Activated CD8-positive, alpha-beta memory T cell treated with anti-CD3 and anti-CD28 coated beads for 48 hours (primary cell): Measurements from ENCODE around the gene HOXB3.
A peak's percentile ranks its signal among the peaks of the same experiment; 100 is the strongest.

Source experiments
- DNase-seq, 3 experiments: peaks; one replicate each; pipeline ENCODE4 v3.0.0-alpha.2; 2020; ENCODE audit warnings: low read depth in 2 of 3, low spot score in 2 of 3

The HOXB3 gene

DNA sequence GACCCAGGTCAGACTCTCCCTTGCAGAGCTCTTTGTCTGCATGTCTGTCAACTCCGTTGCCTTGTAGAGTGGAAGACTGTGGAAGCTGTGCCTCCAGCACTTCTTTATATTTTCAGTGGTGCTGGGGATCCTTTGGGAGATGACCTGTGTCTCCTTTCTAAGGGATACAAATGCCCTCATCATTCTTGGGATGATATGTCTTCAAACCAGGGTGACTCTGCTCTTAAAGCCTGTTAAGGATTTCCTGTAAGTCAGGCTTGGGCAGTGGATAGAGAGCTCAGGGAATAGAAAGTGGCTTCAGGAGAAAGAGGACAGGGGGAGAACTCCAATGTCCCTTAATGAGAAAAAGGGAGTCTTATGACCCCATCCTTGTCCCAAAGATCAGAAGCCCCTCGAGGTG, 1.5 kb downstream of the HOXB3 start:
- DNase-seq, result no peak

DNA sequence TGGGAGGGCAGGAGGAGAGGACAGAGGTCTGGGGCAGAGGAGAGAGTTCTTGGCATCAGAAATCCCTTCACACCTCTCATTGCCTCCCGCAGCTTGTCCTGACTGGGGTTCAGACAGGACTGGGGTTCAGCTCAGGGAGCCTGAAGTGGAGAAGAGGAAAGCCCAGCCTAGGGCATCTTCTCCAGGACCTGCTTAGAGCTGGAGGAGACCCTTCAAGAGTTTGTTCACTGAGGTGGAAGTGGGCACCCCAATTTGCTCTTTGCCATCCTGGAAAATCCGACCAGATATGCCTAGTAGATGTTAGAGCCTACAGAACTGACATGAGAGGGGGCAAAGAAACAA, 2.0 kb downstream of the HOXB3 start:
- no peak for DNase-seq

DNA sequence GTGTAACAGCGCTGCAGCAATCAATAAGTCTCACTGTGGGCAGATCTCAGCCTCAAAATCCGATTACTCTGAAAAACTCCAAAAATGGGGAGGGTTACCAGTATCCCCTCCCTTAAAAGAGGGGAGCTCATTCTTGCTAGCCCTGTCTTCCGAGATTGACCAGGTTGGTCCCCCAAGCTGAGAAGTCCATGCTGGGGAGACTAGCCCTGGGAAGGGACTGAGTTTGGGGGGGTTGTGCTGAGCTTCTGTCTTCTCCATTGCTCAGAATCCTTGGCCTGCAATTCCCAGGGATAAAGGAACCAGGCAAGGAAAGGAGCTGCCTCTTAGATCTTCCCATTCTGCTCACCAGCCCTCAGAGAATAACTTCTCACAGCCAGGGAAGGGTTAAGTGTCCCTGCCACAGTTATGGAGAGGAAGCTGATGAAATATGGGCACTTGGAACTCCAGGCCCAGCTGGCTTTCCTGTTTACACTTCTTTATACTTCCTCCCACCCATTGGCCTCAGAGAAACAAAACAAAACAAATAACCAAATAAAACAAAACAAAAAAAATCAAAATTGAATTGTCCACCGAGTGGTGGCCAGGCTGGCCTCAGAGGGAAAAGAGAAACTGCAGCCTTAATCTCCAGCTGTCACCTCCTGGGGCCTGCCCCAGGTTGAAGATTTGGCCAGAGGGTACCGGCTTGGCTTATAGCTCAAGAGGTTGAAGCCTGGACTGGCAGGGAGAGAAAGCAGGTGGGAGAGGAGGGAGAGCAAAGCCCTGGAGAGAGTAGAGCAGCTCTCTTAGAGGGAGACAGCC, 2.6 kb downstream of the HOXB3 start:
- no peak for DNase-seq

DNA sequence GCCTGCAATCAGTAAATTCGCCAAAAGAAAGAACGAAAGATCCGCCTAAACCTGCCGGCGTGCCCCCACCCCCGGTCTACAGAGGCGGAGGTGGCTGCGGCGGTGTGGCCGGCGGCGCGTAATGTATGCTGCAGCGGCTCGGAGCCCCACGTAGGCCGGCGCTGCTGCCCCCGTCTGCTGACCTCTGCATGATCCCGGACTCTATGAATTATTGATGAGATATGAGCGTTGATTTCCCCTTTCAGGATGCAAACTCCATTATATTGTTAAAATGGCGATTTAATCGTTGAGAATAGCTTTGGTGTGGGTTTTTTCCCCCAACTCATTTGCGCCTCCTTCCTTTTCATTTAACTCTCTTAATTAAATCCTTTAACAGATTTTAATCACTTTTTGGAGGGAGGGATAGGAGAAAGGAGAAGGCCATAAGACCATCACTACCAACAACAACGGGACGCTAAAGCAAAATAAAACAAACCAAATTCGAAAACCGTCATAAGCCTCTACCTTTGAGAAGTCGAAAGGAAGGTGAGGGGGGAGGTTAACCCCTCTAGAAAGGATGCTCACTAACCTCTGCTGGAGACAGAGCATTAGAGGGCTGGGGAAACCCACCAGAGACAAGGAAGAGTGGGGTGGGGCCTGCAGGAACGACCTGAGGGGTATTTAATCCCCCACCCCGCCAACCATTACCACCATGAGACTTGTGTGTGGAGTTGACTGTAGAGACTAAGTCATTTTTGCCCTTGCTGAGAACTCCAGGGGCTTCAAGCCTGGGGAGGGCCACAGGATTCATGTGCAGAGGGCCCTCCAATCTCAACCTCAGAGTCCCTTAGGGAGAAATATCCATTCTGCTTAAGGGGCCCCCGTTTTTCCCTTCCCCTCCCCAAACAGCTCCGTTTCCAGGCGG, 3.4 kb downstream of the HOXB3 start:
- no peak for DNase-seq

DNA sequence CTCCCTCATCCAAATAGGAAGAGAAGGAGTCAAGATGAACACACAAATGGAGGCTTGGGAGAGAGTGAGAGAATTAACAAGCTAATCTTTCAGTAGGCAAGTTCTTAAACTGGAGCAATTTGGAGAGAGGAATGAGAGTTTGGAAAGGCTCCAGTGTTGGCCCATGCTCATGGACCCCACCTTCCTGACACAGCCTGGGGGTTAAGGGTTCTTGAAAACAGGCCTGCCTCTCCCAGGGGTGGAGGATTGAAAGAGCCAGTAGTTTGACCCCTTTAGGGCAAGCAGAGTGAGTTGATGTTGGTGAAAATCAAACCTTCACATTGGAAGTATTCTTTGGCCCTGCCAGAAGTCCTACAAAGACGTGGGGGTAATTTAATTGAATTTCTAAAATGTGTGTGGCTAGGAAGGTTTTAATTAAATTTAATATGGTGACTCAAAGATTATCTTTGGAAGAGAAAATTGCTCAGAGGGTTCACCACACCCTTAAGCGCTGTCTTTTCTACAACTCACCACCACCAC, 5.8 kb downstream of the HOXB3 start:
- DNase-seq, result no peak

DNA sequence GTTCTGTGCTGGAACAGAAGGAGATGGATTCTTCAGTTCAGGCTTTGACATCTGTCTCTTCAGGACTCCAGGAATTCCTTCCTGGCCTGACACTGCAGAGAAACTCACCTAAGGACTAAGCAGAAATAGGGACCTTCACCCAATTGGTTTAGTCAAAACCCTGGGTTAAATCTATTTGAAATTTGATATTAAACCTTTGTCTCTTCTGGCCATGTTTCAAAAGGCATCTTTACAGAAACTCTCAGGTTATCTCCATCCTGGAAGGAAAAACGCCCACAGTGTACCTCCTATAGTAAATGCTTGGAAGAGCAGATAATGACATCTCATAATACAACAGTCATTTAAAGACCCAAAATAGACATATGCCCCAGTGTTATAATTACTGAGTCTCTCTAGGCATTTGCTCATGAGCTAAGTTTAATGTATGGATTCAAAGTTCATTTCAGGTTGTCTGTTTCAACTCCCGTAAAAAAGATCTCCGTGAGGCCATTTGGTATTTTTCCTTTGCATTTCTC, 6.3 kb downstream of the HOXB3 start:
- DNase-seq, result no peak

DNA sequence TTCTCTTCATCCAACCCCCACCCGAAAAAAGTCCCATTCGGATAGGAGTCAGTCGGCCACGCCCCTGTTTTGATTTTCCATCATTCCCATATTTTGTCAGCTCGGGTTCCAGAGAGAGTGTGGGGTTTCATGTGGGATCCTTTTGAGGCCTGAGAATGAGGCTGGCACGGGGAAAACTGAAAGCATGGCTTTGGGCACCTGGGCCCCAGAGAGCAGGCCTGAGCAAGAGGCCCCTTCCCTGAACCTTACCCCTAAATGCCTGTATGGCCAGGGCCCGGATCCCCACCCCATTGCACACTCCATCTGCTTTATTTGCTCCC, 7.3 kb downstream of the HOXB3 start:
- no peak for DNase-seq

DNA sequence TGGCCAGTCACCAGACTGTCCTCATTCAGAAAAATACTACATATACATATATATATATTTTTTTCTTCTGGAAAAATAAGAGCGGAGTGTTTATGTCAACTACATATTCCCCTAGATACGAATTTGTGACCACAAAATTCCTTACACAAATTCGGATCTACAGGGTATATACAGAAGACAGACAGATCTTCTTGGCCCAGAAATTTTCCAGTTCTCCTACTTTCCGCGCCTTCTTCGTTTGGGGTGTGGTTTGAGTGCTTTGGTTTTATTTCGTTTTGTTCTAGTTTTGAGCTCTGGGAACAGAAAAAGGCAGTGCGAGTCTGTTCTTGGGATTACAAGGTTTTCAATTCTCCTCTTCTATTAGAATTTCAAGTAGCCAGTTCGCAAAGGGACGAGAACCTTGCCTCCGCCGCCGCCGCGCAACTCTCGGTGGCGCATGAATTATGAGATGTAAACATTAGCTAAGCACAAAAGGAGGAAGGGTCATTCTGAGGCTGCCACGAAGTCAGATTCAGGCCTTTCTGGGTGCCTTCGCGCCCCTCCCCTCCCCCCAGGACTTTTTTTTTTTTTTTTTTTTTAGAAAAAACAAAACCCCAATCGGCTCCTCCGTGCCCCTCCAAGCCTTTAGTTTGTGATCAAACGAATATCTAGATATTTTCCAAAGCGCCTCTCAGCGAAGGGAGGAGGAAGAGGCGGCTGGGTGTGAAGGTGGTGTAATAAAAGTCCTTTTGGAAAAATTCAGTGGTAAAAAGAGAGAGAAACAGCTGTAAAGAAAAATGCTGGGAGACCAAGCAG, 10.1 kb downstream of the HOXB3 start:
- DNase-seq, result no peak

DNA sequence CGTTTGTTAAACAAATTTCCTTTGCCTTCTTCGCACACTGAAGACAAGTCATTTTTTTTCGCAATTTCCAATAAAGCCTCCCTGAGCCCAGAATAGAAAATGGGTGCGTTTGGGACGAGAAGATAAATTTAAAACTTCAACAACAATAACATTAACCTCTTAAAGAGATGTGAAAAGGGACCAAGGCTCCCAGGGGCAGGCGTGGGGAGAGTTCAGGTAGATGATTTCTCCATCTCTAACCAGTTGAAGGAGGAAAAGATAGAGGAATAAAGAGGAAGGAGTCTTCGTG, 10.6 kb downstream of the HOXB3 start:
- no peak for DNase-seq

DNA sequence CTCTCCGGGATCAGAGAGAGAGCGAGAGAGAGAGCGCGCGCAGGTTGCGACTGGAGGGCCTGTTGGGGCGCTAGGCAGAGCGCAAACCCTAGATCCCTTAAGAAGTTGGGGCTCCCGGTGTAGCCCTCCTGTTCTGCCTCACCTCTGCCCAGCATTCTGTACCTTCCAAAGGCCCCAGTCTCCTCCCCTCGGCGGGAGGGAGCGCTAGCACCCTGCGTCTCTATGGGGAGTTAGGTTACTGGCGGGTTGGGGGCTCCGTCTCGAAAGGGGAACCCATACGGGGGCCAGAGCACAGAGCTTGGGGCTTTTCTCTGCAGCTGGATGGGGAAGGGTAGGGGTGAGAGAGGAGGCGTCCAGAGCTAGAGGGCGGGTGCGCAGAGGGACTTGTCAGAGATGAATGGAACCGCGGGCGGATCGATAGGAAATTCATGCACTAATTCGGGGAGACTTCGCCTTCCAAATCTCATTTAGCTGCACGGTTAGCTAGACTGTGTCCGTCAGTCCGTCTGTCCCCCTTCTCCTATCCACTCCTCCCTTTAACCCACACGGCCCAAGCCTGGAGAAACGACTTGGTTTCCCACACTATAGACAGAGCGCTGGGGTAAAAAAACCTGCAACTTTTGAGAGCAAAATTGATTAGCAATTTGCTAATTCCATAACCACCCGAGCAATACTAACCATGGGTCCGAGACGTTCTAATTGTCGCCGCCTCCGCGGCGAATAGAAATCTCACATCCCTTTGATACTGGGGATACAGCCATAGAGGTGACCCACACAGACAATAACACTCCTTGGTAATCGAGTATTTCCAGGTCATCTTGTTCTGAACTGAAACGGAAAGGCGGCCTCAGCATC, 11.2 kb downstream of the HOXB3 start:
- DNase-seq, result no peak

DNA sequence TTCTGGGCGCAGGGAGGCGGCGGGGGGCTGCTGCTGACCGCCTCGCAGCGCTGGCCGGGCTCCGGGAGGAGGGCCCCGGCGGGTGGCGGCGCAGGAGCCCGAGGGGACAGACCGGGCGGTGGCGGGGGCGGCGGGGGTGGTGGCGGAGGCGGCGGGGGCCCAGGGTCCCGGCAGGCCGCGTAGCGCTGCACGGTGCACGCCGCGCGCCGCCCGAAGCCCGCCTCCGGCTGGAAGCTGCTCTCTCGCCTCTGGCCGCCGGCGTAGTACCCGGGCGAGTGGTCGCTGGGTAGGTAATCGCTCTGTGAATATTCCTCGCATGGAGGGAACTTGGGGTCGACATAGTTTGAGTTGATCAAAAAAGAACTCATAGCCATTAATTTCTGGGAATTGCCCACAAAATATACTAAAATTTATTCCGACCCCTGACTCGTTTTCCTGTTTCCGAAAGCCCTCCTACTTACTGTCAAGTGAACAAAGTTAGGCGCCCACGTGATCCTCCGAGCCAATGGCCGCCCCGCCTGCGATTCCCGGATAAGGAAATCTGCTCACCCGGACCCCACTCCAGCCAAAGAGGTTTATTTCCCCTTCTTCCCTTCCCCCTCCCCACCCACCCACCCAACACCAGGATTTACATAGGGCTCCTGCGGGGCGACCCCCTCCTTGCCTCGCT, 12.0 kb downstream of the HOXB3 start, which contains the start of gene HOXB4:
Gene HOXB4 (minus strand): TSS at position 405 of the 670 bp plus-strand sequence. CDS start 31 bp downstream, at position 374.
- peak in 2 of 3 experiments; percentile 25 to 34 for DNase-seq

DNA sequence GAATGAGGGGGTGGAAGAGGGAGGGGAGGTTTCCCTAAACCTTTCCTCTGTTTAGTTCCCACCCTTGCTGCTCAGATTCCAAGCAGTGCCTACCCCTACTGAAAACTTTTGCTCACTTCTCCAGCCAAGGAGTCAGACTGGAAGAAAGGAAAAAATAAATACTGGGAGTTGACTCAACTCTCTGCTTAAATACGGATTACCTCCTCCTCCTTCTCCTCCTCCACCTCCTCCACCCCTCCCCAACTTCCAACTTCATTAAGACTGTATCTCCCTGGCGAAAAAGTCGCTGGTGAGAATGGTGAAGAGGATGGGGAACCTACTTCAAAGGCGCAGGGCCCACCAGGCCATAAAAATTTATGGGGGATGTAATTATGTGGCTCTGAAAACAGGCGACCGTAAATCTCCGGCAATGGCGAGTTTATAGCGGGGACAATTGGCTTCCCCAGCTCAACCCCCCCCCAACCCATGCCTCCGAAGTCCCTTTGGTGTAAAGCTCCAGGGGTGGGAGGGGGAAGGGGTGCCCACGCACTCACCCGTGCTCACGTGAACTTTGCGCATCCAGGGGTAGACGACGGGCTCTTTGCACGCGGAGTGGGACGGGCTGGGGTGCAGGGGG, 12.6 kb downstream of the HOXB3 start:
- no peak for DNase-seq

DNA sequence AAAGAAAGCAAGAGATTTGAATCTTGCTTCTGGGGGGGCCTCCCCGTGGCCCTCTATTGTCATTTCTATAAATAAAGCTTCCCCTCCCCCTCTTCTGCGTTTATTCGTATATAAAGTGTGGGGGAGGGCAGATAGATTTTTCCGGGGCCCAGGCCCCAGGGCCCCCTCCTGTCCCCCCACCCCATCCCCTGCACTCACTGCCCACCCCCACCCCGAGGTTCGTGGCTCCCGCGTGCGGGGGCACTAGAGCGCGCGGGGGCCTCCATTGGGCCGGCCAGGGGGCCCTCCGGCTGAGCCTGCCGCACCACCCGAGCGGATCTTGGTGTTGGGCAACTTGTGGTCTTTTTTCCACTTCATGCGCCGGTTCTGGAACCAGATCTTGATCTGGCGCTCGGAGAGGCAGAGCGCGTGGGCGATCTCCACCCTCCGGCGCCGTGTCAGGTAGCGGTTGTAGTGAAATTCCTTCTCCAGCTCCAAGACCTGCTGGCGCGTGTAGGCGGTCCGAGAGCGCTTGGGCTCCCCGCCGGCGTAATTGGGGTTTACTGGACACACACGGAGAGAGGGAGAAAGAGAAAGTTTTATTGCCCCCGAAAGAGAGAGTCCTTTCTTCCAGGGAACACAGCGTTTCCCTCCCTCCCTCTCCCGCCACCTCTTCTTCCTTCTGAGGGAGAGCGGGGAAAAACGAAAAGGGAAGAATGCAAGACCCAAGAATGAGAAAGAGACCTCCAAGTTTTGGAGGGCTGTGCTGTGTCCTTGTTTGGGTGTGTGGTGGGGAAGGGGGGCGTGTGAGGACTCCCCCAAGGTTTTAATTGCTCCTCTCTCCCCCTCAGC, 13.3 kb downstream of the HOXB3 start:
- DNase-seq, result no peak

DNA sequence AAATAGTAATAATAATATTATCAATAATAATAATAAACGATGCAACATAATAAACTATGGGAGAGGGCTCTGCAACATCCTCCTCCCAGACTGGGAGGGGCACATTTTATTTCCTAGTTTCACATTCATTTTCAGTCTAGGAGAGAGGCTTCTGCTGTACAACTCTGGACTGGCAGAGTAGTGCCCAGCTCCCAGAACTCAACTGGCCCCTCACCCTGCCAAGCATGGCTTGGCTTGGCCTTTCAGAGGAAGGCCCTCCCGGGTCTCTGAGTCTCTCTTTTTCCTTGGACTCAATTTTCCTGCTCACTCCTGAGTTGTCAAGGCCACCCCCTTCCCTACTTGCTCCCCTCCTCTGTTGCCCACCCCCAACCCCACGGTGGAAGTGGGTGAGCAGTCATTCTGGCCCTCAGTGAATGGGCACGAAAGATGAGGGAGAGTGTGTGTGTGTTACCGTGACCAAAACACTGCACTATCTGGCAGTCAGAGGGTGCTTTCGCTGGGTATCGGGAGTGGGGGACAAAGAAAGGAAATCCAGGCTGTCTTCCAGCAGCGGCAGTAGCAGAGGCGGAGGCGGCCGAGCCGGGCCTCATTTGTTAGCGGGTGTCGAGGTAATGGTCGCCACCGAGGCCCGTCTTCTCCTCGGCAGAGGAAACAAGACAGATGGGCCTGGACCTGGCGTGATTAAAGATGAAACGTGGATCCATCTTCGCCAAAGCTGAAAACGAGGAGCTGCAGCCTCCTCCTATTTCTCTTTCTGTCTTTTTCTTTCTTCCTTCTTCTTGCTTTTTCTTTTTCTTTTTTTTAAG, 14.2 kb downstream of the HOXB3 start:
- DNase-seq, result no peak

DNA sequence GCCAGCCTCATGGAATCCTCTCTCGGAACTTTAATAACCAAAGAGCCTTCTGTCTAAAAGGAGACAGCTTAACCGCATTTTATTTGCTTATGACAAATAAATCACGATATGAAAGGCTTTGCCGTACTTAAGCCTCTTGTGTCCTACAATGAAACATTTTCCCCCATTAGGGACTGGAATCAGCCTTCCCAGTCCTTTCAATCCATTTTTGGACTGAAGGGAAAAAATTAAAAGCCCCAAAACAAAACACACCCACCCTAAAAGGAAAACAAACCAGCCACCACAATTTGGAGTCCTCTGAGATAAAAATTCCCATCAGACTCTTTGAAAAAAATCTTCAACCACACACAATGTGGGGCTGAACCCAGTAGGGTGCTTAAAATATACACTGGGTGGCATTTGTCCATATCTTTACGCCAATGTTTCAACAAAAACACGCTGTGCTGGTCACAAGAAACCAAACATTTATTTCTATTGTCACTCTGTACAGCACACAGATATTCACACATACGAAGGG, 14.9 kb downstream of the HOXB3 start:
- DNase-seq, result no peak

DNA sequence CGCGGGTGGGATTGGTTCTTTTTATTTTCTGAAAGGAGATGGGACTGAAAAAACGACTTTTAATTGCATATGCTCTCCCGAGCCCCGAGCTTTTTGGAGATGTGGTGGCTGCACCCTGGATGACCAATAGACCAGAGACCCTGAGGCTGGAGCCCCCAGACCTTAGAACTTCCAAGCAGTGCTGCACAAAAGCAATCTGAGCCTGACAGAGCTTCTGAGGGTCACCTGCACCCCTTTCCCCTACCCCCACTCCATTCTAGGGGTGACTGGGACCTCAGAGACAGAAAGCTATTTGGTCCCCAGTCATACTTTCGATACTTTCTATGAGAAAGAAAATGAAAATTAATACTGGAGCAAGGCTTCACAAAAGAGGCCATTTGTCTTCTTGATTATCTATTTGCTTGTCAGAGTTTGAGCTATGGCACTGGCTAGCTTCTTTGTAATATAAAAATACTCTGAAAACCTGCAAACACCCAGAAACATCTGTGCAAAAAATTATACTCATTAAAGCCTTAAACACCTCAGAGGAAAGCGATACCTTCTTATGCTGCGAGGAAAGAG, 15.5 kb downstream of the HOXB3 start:
- no peak for DNase-seq

DNA sequence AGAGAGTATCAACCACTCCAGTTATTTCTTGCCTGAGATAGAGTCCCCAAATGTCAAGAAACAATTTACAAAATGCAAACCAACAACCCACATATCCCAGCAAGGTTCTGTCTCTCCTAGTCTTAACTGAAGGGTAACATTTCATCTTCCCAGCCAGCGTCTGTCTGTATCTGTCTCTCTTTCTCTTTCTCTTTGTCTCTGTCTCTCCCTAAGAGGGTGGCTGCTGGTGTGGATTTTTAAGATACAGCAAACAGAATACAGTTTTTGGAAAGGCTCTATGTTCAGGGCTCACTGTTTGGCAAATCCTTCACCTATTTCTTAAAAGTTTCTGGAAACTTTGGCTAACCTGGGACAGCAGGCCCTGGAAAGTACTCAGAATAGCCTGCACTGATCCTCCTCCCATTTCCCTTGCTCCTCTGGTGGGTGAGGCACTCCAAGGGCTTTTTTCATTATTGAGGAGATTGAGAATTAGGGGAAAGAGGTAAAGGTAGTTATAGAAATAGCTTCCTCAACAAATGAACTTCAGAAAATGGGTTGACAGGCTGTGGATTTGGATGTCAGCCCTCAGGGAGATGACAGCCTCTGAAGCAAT, 18.1 kb downstream of the HOXB3 start:
- DNase-seq, result no peak
